ENCODE data around the gene CYP27C1. TPM values are rescaled to one million over a fixed set of nuclear protein-coding genes. Genes with fewer than 3 reads are reported as not detected.

Gene CYP27C1
- total RNA-seq (2013; cell fraction: nucleolus; rRNA removed), result not detected in 2 replicates
- total RNA-seq (2014; rRNA removed) (not detected in 2 replicates), total RNA-seq (2014; rRNA removed; fragmentation: Illumina TruSeq; extraction: Trizol) (not detected in 2 replicates), total RNA-seq (2021) (not detected in 2 replicates), polyA plus RNA-seq (2011; rRNA removed) (not detected in 2 replicates), polyA plus RNA-seq (2014; fragmentation: Illumina TruSeq; extraction: Trizol) (not detected in 2 replicates), polyA plus RNA-seq (2014; fragmentation: Nextera tagmentation; extraction: Ambion mirVana) (not detected), polyA plus RNA-seq (2014; rRNA removed) (not detected in 2 replicates), polyA plus RNA-seq (2016; fragmentation: Nextera tagmentation; extraction: Ambion mirVana) (not detected), polyA minus RNA-seq (2011; rRNA and poly(A)+ RNA removed) (not detected in 2 replicates), Bru-seq, nascent RNA (percentile 4 among the genes with signal in this experiment), BruChase-seq, experiment 1, labeled RNA remaining after a 6-hour chase (percentile 9 among the genes with signal in this experiment), BruChase-seq, experiment 2, labeled RNA remaining after a 2-hour chase (percentile 11 among the genes with signal in this experiment)
- not detected for polyA plus RNA-seq (2011; ENCODE audit: low read depth)
- not detected in 2 replicates for polyA plus RNA-seq (2011; cell fraction: cytosol; rRNA removed)
- polyA plus RNA-seq (2011; cell fraction: nucleus; rRNA removed), result not detected in 2 replicates
- not detected in 2 replicates for polyA plus RNA-seq (2012)
- not detected in 2 replicates for polyA minus RNA-seq (2011; cell fraction: cytosol; rRNA and poly(A)+ RNA removed)
- polyA minus RNA-seq (2011; cell fraction: nucleus; rRNA and poly(A)+ RNA removed), result not detected in 2 replicates
- long read RNA-seq, experiment 1, result 0 reads
- long read RNA-seq, experiment 2, result 0 reads

DNA sequence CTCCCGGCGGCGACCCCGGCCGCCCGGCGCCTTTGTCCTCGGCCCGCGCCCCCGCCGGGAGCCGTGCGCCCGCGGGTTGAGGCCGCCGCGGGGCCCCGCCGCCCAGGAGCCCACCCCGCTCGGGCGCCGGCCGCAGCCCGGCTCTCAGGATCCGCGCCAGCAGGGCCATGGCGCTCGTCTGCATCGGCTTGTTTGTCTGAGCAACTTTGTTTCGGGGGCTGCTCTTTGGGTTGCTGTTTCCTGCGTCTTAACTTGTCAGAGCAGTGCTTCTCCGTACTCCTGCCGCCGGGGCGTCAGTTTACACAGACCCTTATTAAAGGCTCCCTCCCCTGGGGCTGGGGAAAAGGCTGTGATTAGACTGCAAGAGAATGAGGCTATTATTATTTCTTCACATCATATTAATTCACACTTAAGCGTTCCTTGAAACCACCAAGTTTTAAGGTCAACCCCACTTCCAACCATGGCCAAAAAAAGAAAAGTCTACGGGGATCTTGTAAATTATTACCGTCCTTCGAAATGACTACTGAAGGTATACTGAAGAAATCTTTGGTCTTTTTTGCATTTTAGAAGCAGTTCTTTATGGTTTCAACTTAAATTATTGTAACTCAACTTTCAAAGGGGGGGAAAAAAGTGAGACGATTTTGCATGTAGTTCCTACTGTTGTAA, at the start of gene CYP27C1:
TSS of gene CYP27C1 (minus strand) at position 198 of the 666 bp plus-strand sequence. CDS start at position 169, 29 bp downstream.
- Histone ChIP-seq H3K4me2 (ENCODE audit: control insufficient read depth, insufficient read depth) (no peak within 1 kb of the TSS; the same call in 1 of the 2 replicates), H3K36me3 (ENCODE audit: control insufficient read depth in 2 of 2, insufficient read depth in 2 of 2, low read length in 1 of 2) (no peaks in the 10 kb centered on the region), H3K9me3 (replicated peaks; ENCODE audit: control insufficient read depth, insufficient read depth, low read length) (no peaks in the 10 kb centered on the region; the same call in 2 of the 3 replicates), H3K4me1 (ENCODE audit: control insufficient read depth, insufficient read depth, low read length) (no peaks in the 10 kb centered on the region), H2AFZ (ENCODE audit: control insufficient read depth, low read depth, low read length) (no peak within 1 kb of the TSS), H3K27me3 (replicated peaks in 1 of 2; ENCODE audit: control insufficient read depth in 2 of 2, insufficient read depth in 2 of 2, low read length in 1 of 2) (peaks cover 4 to 7% of the 10 kb centered on the region in 2 experiments), H3K27ac (ENCODE audit: control insufficient read depth, insufficient read depth) (no peak within 1 kb of the TSS), H3K9ac (ENCODE audit: control insufficient read depth, insufficient read depth, low read length) (no peak within 1 kb of the TSS), H4K20me1 (ENCODE audit: control insufficient read depth, insufficient read depth) (no peaks in the 10 kb centered on the region), H3K79me2 (ENCODE audit: control insufficient read depth, insufficient read depth, low read length) (no peaks in the 10 kb centered on the region), H3K4me3 (no peak within 1 kb of the TSS)
- in situ Hi-C loops (cut with MboI) (no loop called here), intact Hi-C loops (cut with micrococcal nuclease; ENCODE audit: unreplicated experiment) (no loop called here)
- ChIA-PET SMC1A (ENCODE audit: uncharacterized antibody, unreplicated experiment) (no interaction called here), CTCF (no interaction called here), RAD21 (ENCODE audit: unreplicated experiment) (no interaction called here), POLR2A (no interaction called here)
- 6% methylated on average over 19 of the region's 43 CpGs for WGBS (ENCODE audit: insufficient coverage, insufficient replicate concordance, low lambda C conversion rate, missing lambda C conversion rate)
- TF ChIP-seq POU2F2 (IDR thresholded peaks at IDR 0.05; ENCODE audit: borderline replicate concordance, low read depth, low read length), result no peak
- no peak for TF ChIP-seq MYB (IDR thresholded peaks at IDR 0.05; ENCODE audit: borderline replicate concordance, low read depth, low read length)
- no peak for TF ChIP-seq TARDBP (IDR thresholded peaks at IDR 0.05; ENCODE audit: borderline replicate concordance)
- TF ChIP-seq ZNF207 (IDR thresholded peaks at IDR 0.05; ENCODE audit: borderline replicate concordance), result no peak
- no peak for TF ChIP-seq SIN3A (IDR thresholded peaks at IDR 0.05; ENCODE audit: low read depth, low read length)
- no peak for TF ChIP-seq NFXL1 (IDR thresholded peaks at IDR 0.05; ENCODE audit: borderline replicate concordance)
- no peak for TF ChIP-seq NBN (IDR thresholded peaks at IDR 0.05)
- no peak for TF ChIP-seq NFYB (IDR thresholded peaks at IDR 0.05; ENCODE audit: insufficient read depth, low read depth, low read length)
- TF ChIP-seq JUNB (IDR thresholded peaks at IDR 0.05), result no peak
- TF ChIP-seq, protein P1, sequence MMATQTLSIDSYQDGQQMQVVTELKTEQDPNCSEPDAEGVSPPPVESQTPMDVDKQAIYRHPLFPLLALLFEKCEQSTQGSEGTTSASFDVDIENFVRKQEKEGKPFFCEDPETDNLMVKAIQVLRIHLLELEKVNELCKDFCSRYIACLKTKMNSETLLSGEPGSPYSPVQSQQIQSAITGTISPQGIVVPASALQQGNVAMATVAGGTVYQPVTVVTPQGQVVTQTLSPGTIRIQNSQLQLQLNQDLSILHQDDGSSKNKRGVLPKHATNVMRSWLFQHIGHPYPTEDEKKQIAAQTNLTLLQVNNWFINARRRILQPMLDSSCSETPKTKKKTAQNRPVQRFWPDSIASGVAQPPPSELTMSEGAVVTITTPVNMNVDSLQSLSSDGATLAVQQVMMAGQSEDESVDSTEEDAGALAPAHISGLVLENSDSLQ (IDR thresholded peaks at IDR 0.05), result no peak
- no peak for TF ChIP-seq SREBF1 (IDR thresholded peaks at IDR 0.05; ENCODE audit: low read length)
- TF ChIP-seq EED (IDR thresholded peaks at IDR 0.05; ENCODE audit: low read depth), result no peak
- ATAC-seq, result peak; percentile 32
- no peak for DNase-seq (ENCODE audit: low read depth, low spot score)
- no peak for FAIRE-seq
- no TSS peak for BruUV-seq (replicated peaks)
